Kidney epithelial cell (primary cell): ENCODE results near the gene CKS2. TPM values are rescaled to one million over a fixed set of nuclear protein-coding genes. Genes with fewer than 3 reads are reported as not detected.
"Not testable (repeated sequence)": the region's sequence is repeated elsewhere in the genome, so short reads cannot be mapped to it uniquely, and the experiment has no call there.

Experiments
- DNase-seq: peaks from one replicate; pipeline ENCODE4 v3.0.0-alpha.2; 2010; ENCODE audit warnings: low read depth
- H3K27me3 ChIP-seq: 2 replicates; pipeline ENCODE4 v1.6.0; 2011; ENCODE audit warnings: low read length; ENCODE audit not compliant: control insufficient read depth, insufficient read depth
- H3K36me3 ChIP-seq: 2 replicates; pipeline ENCODE4 v1.5.1; 2011; ENCODE audit warnings: low read length; ENCODE audit not compliant: control insufficient read depth, insufficient read depth
- H3K4me3 ChIP-seq: 2 replicates; pipeline ENCODE4 v1.5.1; 2011; ENCODE audit warnings: low read depth, mild to moderate bottlenecking, control low read depth, low read length
- CTCF ChIP-seq: IDR thresholded peaks from 2 replicates; pipeline ENCODE4 v1.5.1; 2011; ENCODE audit warnings: mild to moderate bottlenecking, moderate library complexity, low read length, control low read depth, inconsistent platforms; ENCODE audit not compliant: insufficient read depth, poor library complexity, severe bottlenecking
- total RNA-seq: library from RNA; depleted of rRNA; stranded (reverse); fragments of >200 nt; gene quantifications from 2 replicates; pipeline ENCODE4 v1.2.3, GENCODE V29; 2015

CKS2 gene
- total RNA-seq, 1 donor from 2014 or later = 57.7 TPM

- H3K27me3 ChIP-seq = no peaks in the 10 kb centered on the region
- no peak overlapping the region for H3K4me3 ChIP-seq
- no peaks in the 10 kb centered on the region for H3K36me3 ChIP-seq
- no peak for DNase-seq
- no peak for TF ChIP-seq CTCF
Measured at GRCh38 chr9:89293014-89293413, 18.0 kb upstream of the CKS2 start.

GRCh38 chr9:89295400-89295799, 15.6 kb upstream of the CKS2 start:
- no peak for TF ChIP-seq CTCF
- no peaks in the 10 kb centered on the region for H3K27me3 ChIP-seq
- no peaks in the 10 kb centered on the region for H3K36me3 ChIP-seq
- no peak overlapping the region for H3K4me3 ChIP-seq
- DNase-seq = no peak

- not testable (repeated sequence) for H3K27me3 ChIP-seq, DNase-seq, H3K36me3 ChIP-seq, H3K4me3 ChIP-seq
Measured at GRCh38 chr9:89301996-89302395, 9.0 kb upstream of the CKS2 start.

GRCh38 chr9:89304020-89304833, 6.8 kb upstream of the CKS2 start:
- Histone ChIP-seq H3K36me3 (no peaks in the 10 kb centered on the region), H3K27me3 (no peaks in the 10 kb centered on the region), H3K4me3 (no peak overlapping the region)
- no peak for TF ChIP-seq CTCF
- DNase-seq = no peak

- Histone ChIP-seq H3K4me3 (no peak overlapping the region), H3K36me3 (no peaks in the 10 kb centered on the region), H3K27me3 (no peaks in the 10 kb centered on the region)
- DNase-seq = no peak
- no peak for TF ChIP-seq CTCF
Measured at GRCh38 chr9:89304834-89305188, 6.2 kb upstream of the CKS2 start.

- H3K27me3 ChIP-seq = no peaks in the 10 kb centered on the region
- no peak overlapping the region for H3K4me3 ChIP-seq
- no peak for DNase-seq
- no peak for TF ChIP-seq CTCF
- no peaks in the 10 kb centered on the region for H3K36me3 ChIP-seq
Measured at GRCh38 chr9:89305868-89306267, 5.1 kb upstream of the CKS2 start.
